ENCODE measurements around the gene GNG12. TPM values are rescaled to one million over a fixed set of nuclear protein-coding genes. Genes with fewer than 3 reads are reported as not detected.
A peak's percentile ranks its signal among the peaks of the same experiment; 100 is the strongest.

GNG12 gene
- total RNA-seq, 1 donor from 2014 or later = 18.5 TPM

GRCh38 chr1:67710417-67710816, 122.8 kb downstream of the GNG12 start:
- Mint-ChIP-seq H3K9me3 (no peaks in the 10 kb centered on the region), H3K27ac (ENCODE audit: unreplicated experiment) (peak overlapping the region; percentile 72), H3K36me3 (ENCODE audit: low read depth) (no peaks in the 10 kb centered on the region), H3K4me3 (no peak overlapping the region), H3K4me1 (peaks cover 21% of the 10 kb centered on the region), H3K27me3 (ENCODE audit: low read depth) (no peaks in the 10 kb centered on the region)
- no peak for TF ChIP-seq CTCF (conservative IDR thresholded peaks at IDR 0.05)
- no peak for DNase-seq (ENCODE audit: low read depth, low spot score)

- H3K4me1 Mint-ChIP-seq = peaks cover 16% of the 10 kb centered on the region
These were observed 124.7 kb downstream of the GNG12 start for GRCh38 chr1:67708606-67709005.

GRCh38 chr1:67705735-67706453, 127.4 kb downstream of the GNG12 start:
- H3K4me1 Mint-ChIP-seq = peaks cover 4% of the 10 kb centered on the region
- no peak for DNase-seq (ENCODE audit: low read depth, low spot score)
- no peaks in the 10 kb centered on the region for H3K27me3 Mint-ChIP-seq (ENCODE audit: low read depth)
- H3K36me3 Mint-ChIP-seq (ENCODE audit: low read depth) = no peaks in the 10 kb centered on the region
- H3K4me3 Mint-ChIP-seq = no peak overlapping the region
- no peak for TF ChIP-seq CTCF (conservative IDR thresholded peaks at IDR 0.05)
- no peaks in the 10 kb centered on the region for H3K9me3 Mint-ChIP-seq
- no peak overlapping the region for H3K27ac Mint-ChIP-seq (ENCODE audit: unreplicated experiment)

More at GRCh38 chr1:67708606-67709005, 124.7 kb downstream of the GNG12 start:
- H3K27me3 Mint-ChIP-seq (ENCODE audit: low read depth) = no peaks in the 10 kb centered on the region
- no peaks in the 10 kb centered on the region for H3K9me3 Mint-ChIP-seq
- no peak for DNase-seq (ENCODE audit: low read depth, low spot score)
- TF ChIP-seq CTCF (conservative IDR thresholded peaks at IDR 0.05) = no peak
- no peaks in the 10 kb centered on the region for H3K36me3 Mint-ChIP-seq (ENCODE audit: low read depth)
- H3K4me3 Mint-ChIP-seq = no peak overlapping the region
- no peak overlapping the region for H3K27ac Mint-ChIP-seq (ENCODE audit: unreplicated experiment)

- TF ChIP-seq CTCF (conservative IDR thresholded peaks at IDR 0.05) = no peak
- no peak overlapping the region for H3K27ac Mint-ChIP-seq (ENCODE audit: unreplicated experiment)
- no peaks in the 10 kb centered on the region for H3K36me3 Mint-ChIP-seq (ENCODE audit: low read depth)
- no peak overlapping the region for H3K4me3 Mint-ChIP-seq
- DNase-seq (ENCODE audit: low read depth, low spot score) = no peak
- peaks cover 14% of the 10 kb centered on the region for H3K4me1 Mint-ChIP-seq
- H3K27me3 Mint-ChIP-seq (ENCODE audit: low read depth) = no peaks in the 10 kb centered on the region
- no peaks in the 10 kb centered on the region for H3K9me3 Mint-ChIP-seq
These were observed 128.9 kb downstream of the GNG12 start for GRCh38 chr1:67704351-67704750.

- no peak overlapping the region for H3K27ac Mint-ChIP-seq (ENCODE audit: unreplicated experiment)
- peaks cover 16% of the 10 kb centered on the region for H3K4me1 Mint-ChIP-seq
- H3K9me3 Mint-ChIP-seq = no peaks in the 10 kb centered on the region
- H3K4me3 Mint-ChIP-seq = no peak overlapping the region
- H3K36me3 Mint-ChIP-seq (ENCODE audit: low read depth) = no peaks in the 10 kb centered on the region
- DNase-seq (ENCODE audit: low read depth, low spot score) = no peak
- TF ChIP-seq CTCF (conservative IDR thresholded peaks at IDR 0.05) = no peak
- no peaks in the 10 kb centered on the region for H3K27me3 Mint-ChIP-seq (ENCODE audit: low read depth)
These were observed 131.4 kb downstream of the GNG12 start for GRCh38 chr1:67701876-67702275.

All from neural crest cell (in vitro differentiated cells).